Neuronal stem cell (in vitro differentiated cells): ENCODE measurements around the gene TUBB4B.

Experiments
- DNase-seq: peaks from one replicate; pipeline ENCODE4 v3.0.0-alpha.2; 2013; ENCODE audit warnings: low spot score
- H2AFZ ChIP-seq: one replicate; pipeline ENCODE4 v1.6.1; 2013; ENCODE audit warnings: mild to moderate bottlenecking, low read length, inconsistent platforms
- H2AK5ac ChIP-seq: 2 replicates; pipeline ENCODE4 v1.6.1; 2013; ENCODE audit warnings: low read depth, mild to moderate bottlenecking, inconsistent platforms, low read length, moderate library complexity, mixed read lengths
- H2BK120ac ChIP-seq: 2 replicates; pipeline ENCODE4 v1.6.1; 2013; ENCODE audit warnings: low read depth, mild to moderate bottlenecking, inconsistent platforms, low read length, moderate library complexity, mixed read lengths
- H2BK12ac ChIP-seq: one replicate; pipeline ENCODE4 v1.6.1; 2013; ENCODE audit warnings: low read length, inconsistent platforms
- H2BK15ac ChIP-seq: 2 replicates; pipeline ENCODE4 v1.6.1; 2013; ENCODE audit warnings: mild to moderate bottlenecking, low read length, inconsistent platforms, mixed read lengths
- H2BK5ac ChIP-seq: one replicate; pipeline ENCODE4 v1.6.1; 2013; ENCODE audit warnings: inconsistent platforms, mild to moderate bottlenecking, low read length, moderate library complexity
- H3K14ac ChIP-seq: one replicate; pipeline ENCODE4 v1.6.1; 2013; ENCODE audit warnings: low read length, inconsistent platforms
- H3K18ac ChIP-seq: 2 replicates; pipeline ENCODE4 v1.6.1; 2013; ENCODE audit warnings: low read length, inconsistent platforms
- H3K23ac ChIP-seq: 2 replicates; pipeline ENCODE4 v1.6.1; 2013; ENCODE audit warnings: low read depth, mild to moderate bottlenecking, mixed read lengths, low read length, inconsistent platforms; ENCODE audit not compliant: poor library complexity
- H3K27ac ChIP-seq: replicated peaks from 3 replicates; pipeline ENCODE4 v1.5.1; 2013; ENCODE audit warnings: low read length, inconsistent platforms
- H3K27me3 ChIP-seq, 3 experiments: 2 replicates each; pipeline ENCODE4 v1.6.1; 2013; ENCODE audit warnings: low read length in 3 of 3, mild to moderate bottlenecking in 2 of 3, inconsistent platforms in 1 of 3, low read depth in 1 of 3, mixed read lengths in 1 of 3, moderate library complexity in 1 of 3; ENCODE audit not compliant: control insufficient read depth in 3 of 3, insufficient read depth in 3 of 3
- H3K36me3 ChIP-seq, 2 donors: replicated peaks in 1 of 2; 2 replicates each; pipeline ENCODE4 v1.6.1; 2013; ENCODE audit warnings: low read length in 2 of 2; ENCODE audit not compliant: control insufficient read depth in 2 of 2, insufficient read depth in 2 of 2
- H3K4ac ChIP-seq: 2 replicates; pipeline ENCODE4 v1.6.1; 2013; ENCODE audit warnings: inconsistent platforms, mild to moderate bottlenecking, low read length, moderate library complexity
- H3K4me1 ChIP-seq, 2 donors: 1 replicate in 1 of 2; 2 replicates in 1 of 2; pipeline ENCODE4 v1.6.1; 2013; ENCODE audit warnings: low read length in 2 of 2, low read depth in 1 of 2; ENCODE audit not compliant: control insufficient read depth in 2 of 2, insufficient read depth in 1 of 2
- H3K4me2 ChIP-seq: one replicate; pipeline ENCODE4 v1.6.1; 2013; ENCODE audit warnings: mild to moderate bottlenecking, low read length, inconsistent platforms; ENCODE audit not compliant: insufficient read depth, poor library complexity, severe bottlenecking
- H3K4me3 ChIP-seq, 2 donors: 2 replicates each; pipeline ENCODE4 v1.5.1; 2013; ENCODE audit warnings: low read length in 2 of 2, mild to moderate bottlenecking in 2 of 2, inconsistent platforms in 1 of 2, moderate library complexity in 1 of 2
- H3K79me1 ChIP-seq: one replicate; pipeline ENCODE4 v1.6.1; 2013; ENCODE audit warnings: low read depth, mild to moderate bottlenecking, inconsistent platforms, low read length, moderate library complexity
- H3K9ac ChIP-seq: one replicate; pipeline ENCODE4 v1.6.1; 2013; ENCODE audit warnings: mild to moderate bottlenecking, low read depth, low read length, inconsistent platforms; ENCODE audit not compliant: poor library complexity
- H3K9me3 ChIP-seq, 2 donors: replicated peaks in 1 of 2; 2 replicates each; pipeline versions ENCODE3 to v1.6.1; 2013; ENCODE audit warnings: low read length in 2 of 2, mild to moderate bottlenecking in 2 of 2, inconsistent platforms in 1 of 2, low read depth in 1 of 2, mixed read lengths in 1 of 2, moderate library complexity in 1 of 2; ENCODE audit not compliant: control insufficient read depth in 2 of 2, insufficient read depth in 1 of 2
- H4K8ac ChIP-seq: one replicate; pipeline ENCODE4 v1.6.1; 2013; ENCODE audit warnings: low read depth, mild to moderate bottlenecking, inconsistent platforms, low read length, moderate library complexity
- H4K91ac ChIP-seq: one replicate; pipeline ENCODE4 v1.6.1; 2013; ENCODE audit warnings: low read length, low read depth, mild to moderate bottlenecking, inconsistent platforms; ENCODE audit not compliant: poor library complexity
- WGBS, 2 donors: extraction: QIAGEN DNeasy Blood & Tissue Kit; methylation state at CpG; one replicate each; pipeline ENCODE4 v1.1.7; 2013; ENCODE audit warnings: missing lambda C conversion rate in 2 of 2, mixed read lengths in 1 of 2; ENCODE audit not compliant: insufficient read length in 2 of 2, insufficient replicate concordance in 1 of 2; ENCODE audit errors: extremely low coverage in 2 of 2; 5-methylcytosine and 5-hydroxymethylcytosine counted together

The TUBB4B gene

DNA sequence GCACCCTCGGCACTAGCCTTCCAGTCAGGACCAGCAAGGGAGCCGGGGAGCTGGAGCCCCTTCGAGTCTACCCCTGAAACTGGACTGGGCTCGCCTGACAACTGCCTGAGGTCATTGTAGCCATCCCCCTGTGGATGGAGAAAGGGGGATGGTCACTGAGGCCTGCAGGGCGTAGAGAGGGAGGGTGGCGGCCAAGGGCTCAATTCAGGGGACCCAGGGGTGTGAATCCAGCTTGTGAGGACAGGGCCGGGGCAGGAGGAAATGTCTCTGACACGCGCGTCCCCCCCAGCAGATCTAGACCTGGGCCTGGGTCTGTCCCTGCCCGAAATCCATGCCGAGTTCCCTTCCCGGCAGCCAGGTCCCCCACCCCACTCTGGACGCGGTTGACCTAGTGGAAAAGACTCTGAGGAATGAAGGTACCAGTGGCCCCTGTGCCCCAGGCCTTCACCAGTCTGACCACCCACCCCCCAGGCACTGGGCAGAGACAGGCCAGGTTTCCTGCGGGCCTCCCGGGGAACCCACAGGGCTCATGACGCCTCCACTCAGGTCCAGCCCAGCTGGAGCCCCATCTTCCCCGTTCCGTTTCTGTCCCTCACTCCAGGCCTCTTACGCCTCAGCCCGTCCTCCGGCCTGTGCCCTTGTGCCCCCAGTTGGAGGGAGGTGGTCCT lies 9.6 kb upstream of the TUBB4B start:
- Histone ChIP-seq H3K79me1 (peaks cover 2% of the 10 kb centered on the region), H2AK5ac (no peak overlapping the region), H3K4me2 (no peak overlapping the region), H3K27ac (no peak overlapping the region), H3K36me3 (no peaks in the 10 kb centered on the region), H2BK12ac (no peak overlapping the region), H3K27me3 (peaks cover 0 to 7% (median 0%) of the 10 kb centered on the region in 3 experiments), H4K91ac (no peak overlapping the region), H3K4me1 (peaks cover 3 to 5% of the 10 kb centered on the region in 2 donors), H2BK120ac (no peak overlapping the region), H3K14ac (no peak overlapping the region), H3K23ac (no peak overlapping the region), H3K9ac (no peak overlapping the region), H2BK15ac (no peak overlapping the region), H2AFZ (no peak overlapping the region), H4K8ac (no peak overlapping the region), H3K4me3 (no peak overlapping the region), H3K18ac (no peak overlapping the region), H2BK5ac (no peak overlapping the region), H3K4ac (no peak overlapping the region), H3K9me3 (no peaks in the 10 kb centered on the region)
- no CpG with 5 or more reads among the region's 23 CpGs for WGBS, 2 donors
- DNase-seq, result no peak

DNA sequence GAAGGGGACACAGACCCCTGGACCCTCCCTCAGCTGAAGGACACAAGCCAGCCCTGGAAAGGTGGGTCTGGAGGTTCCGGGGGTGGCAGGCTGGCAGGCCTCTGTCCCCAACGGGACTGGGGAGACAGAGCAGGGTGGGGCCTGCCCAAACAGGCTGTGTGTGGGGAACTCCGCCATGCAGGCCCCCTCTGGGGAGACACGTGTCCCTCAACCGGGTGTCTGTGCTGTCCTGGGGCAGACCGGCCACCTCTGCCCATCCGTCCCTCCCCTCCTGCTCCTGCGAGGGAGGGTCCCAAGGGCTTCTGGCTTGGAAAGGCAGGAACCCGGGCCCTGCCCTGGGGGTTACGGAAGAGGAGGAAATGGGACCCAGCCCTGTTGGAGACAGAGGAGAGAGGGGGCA lies 9.0 kb upstream of the TUBB4B start:
- Histone ChIP-seq H3K18ac (no peak overlapping the region), H3K9me3 (no peaks in the 10 kb centered on the region), H3K4me2 (no peak overlapping the region), H3K36me3 (no peaks in the 10 kb centered on the region), H3K4ac (no peak overlapping the region), H3K4me3 (no peak overlapping the region), H2AFZ (no peak overlapping the region), H4K8ac (no peak overlapping the region), H2BK15ac (no peak overlapping the region), H3K9ac (peak overlapping the region; percentile 34), H2BK5ac (no peak overlapping the region), H3K79me1 (peaks cover 2% of the 10 kb centered on the region), H3K23ac (no peak overlapping the region), H3K27me3 (peaks cover 0 to 7% (median 0%) of the 10 kb centered on the region in 3 experiments), H3K4me1 (peaks cover 8 to 9% of the 10 kb centered on the region in 2 donors), H3K27ac (no peak overlapping the region), H2BK120ac (no peak overlapping the region), H2BK12ac (no peak overlapping the region), H4K91ac (no peak overlapping the region), H2AK5ac (no peak overlapping the region), H3K14ac (no peak overlapping the region)
- no CpG with 5 or more reads among the region's 10 CpGs for WGBS, 2 donors
- no peak for DNase-seq

DNA sequence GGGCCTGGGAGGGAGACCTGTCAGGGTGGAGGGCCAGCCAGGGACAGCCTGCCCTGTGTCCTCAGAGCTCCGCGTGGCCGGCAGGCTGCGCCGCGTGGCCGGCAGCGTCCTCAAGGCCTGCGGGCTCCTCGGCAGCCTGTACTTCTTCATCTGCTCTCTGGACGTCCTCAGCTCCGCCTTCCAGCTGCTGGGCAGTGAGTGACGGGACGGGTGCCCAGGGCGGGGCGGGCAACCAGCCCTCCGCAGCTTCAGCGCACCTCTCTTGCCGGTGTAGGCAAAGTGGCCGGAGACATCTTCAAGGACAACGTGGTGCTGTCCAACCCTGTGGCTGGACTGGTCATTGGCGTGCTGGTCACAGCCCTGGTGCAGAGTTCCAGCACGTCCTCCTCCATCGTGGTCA lies 8.6 kb upstream of the TUBB4B start:
- no peaks in the 10 kb centered on the region for H3K36me3 ChIP-seq

GRCh38 chr9:137233143-137233980 lies 7.7 kb upstream of the TUBB4B start:
- Histone ChIP-seq H4K8ac (no peak overlapping the region), H2AFZ (no peak overlapping the region), H3K9me3 (no peaks in the 10 kb centered on the region), H3K27ac (no peak overlapping the region), H3K27me3 (peaks cover 0 to 7% (median 0%) of the 10 kb centered on the region in 3 experiments), H4K91ac (no peak overlapping the region), H2AK5ac (peak overlapping the region; percentile 56), H2BK15ac (no peak overlapping the region), H2BK5ac (peak overlapping the region; percentile 39), H2BK120ac (no peak overlapping the region), H3K23ac (peak overlapping the region; percentile 85), H3K4ac (no peak overlapping the region), H3K9ac (peak overlapping the region; percentile 21), H3K4me3 (no peak overlapping the region), H3K36me3 (no peaks in the 10 kb centered on the region), H3K18ac (no peak overlapping the region), H3K4me2 (no peak overlapping the region), H3K14ac (no peak overlapping the region), H2BK12ac (peak overlapping the region; percentile 30), H3K79me1 (peaks cover 6% of the 10 kb centered on the region), H3K4me1 (peaks cover 11 to 12% of the 10 kb centered on the region in 2 donors)
- WGBS, 2 donors, result no CpG with 5 or more reads among the region's 40 CpGs
- no peak for DNase-seq

More for the DNA sequence above, 8.6 kb upstream of the TUBB4B start:
- Histone ChIP-seq H3K9ac (no peak overlapping the region), H2AK5ac (no peak overlapping the region), H2AFZ (no peak overlapping the region), H3K79me1 (peaks cover 2% of the 10 kb centered on the region), H4K91ac (no peak overlapping the region), H3K4me2 (no peak overlapping the region), H3K4ac (no peak overlapping the region), H2BK15ac (no peak overlapping the region), H2BK12ac (no peak overlapping the region), H3K4me3 (no peak overlapping the region), H3K14ac (no peak overlapping the region), H4K8ac (no peak overlapping the region), H2BK120ac (no peak overlapping the region), H2BK5ac (no peak overlapping the region), H3K4me1 (peaks cover 10 to 12% of the 10 kb centered on the region in 2 donors), H3K27ac (no peak overlapping the region), H3K9me3 (no peaks in the 10 kb centered on the region), H3K18ac (no peak overlapping the region), H3K27me3 (peaks cover 0 to 7% (median 0%) of the 10 kb centered on the region in 3 experiments), H3K23ac (no peak overlapping the region)
- no peak for DNase-seq
- no CpG with 5 or more reads among the region's 24 CpGs for WGBS, 2 donors
